Endothelial cell of umbilical vein (primary cell): ENCODE measurements around the gene ANKRD44.

Experiments
- POLR2A ChIP-seq: IDR thresholded peaks from 2 replicates; pipeline ENCODE4 v1.6.1; 2012; ENCODE audit warnings: low read depth, mild to moderate bottlenecking, control low read depth, low read length
- POLR2AphosphoS5 ChIP-seq: IDR thresholded peaks from 2 replicates; pipeline ENCODE4 v1.6.1; 2012; ENCODE audit warnings: low read depth, mild to moderate bottlenecking, control low read depth, low read length, moderate library complexity; ENCODE audit not compliant: insufficient read depth
- TF ChIP-seq, protein P1 (sequence below), 2 donors: IDR thresholded peaks; 1 replicate in 1 of 2; 2 replicates in 1 of 2; pipeline ENCODE4 v1.5.1; 2011; ENCODE audit warnings: low read length in 2 of 2, mild to moderate bottlenecking in 2 of 2, moderate library complexity in 2 of 2, control low read depth in 1 of 2, inconsistent platforms in 1 of 2, low read depth in 1 of 2; ENCODE audit not compliant: insufficient read depth in 1 of 2; ENCODE audit errors: extremely low read depth in 1 of 2

DNA sequence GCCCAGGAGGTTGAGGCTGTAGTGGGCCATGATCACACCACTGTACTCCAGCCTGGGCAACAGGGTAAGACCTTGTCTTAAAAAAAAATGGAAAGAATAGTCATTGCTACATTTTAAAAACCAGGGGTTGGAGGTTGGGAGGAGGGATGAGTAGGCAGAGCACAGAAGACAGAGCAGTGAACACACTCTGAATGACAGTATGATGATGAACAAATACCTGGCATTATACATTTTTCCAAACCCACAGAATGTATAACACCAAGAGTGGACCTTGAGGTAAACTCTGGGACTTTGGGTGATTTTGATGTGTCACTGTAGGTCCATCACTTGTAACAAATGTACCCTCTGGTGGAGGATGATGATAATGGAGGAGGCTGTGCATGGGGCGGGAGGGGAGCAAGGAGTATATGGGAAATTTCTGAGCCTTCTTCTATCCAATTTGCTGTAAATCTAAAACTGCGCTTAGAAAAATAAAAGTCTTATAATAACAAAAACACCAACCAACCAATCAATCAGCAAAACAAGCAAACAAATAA is 272.6 kb downstream of the ANKRD44 start:
- TF ChIP-seq, protein P1, sequence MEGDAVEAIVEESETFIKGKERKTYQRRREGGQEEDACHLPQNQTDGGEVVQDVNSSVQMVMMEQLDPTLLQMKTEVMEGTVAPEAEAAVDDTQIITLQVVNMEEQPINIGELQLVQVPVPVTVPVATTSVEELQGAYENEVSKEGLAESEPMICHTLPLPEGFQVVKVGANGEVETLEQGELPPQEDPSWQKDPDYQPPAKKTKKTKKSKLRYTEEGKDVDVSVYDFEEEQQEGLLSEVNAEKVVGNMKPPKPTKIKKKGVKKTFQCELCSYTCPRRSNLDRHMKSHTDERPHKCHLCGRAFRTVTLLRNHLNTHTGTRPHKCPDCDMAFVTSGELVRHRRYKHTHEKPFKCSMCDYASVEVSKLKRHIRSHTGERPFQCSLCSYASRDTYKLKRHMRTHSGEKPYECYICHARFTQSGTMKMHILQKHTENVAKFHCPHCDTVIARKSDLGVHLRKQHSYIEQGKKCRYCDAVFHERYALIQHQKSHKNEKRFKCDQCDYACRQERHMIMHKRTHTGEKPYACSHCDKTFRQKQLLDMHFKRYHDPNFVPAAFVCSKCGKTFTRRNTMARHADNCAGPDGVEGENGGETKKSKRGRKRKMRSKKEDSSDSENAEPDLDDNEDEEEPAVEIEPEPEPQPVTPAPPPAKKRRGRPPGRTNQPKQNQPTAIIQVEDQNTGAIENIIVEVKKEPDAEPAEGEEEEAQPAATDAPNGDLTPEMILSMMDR (IDR thresholded peaks at IDR 0.05; ENCODE audit: extremely low read depth in 1 of 2, insufficient read depth in 1 of 2, low read depth in 1 of 2, low read length in 2 of 2), result no peak
- TF ChIP-seq POLR2AphosphoS5 (no peak), POLR2A (no peak)
